GM19438 (cell line): Measurements from ENCODE around the gene SUPT4H1.

Experiments used
- ATAC-seq: cut with Tn5 transposase; IDR thresholded peaks from one replicate; pipeline ENCODE4 v1.9.1; 2021; ENCODE audit warnings: low read depth; ENCODE audit not compliant: unreplicated experiment

Gene SUPT4H1

GRCh38 chr17:58321571-58322525 is 30.2 kb downstream of the SUPT4H1 start:
- no peak for ATAC-seq

- no peak for ATAC-seq
Measured at GRCh38 chr17:58320570-58321323, 31.3 kb downstream of the SUPT4H1 start.

- no peak for ATAC-seq
Measured at GRCh38 chr17:58320163-58320558, 31.8 kb downstream of the SUPT4H1 start.

- ATAC-seq, result no peak
Measured at GRCh38 chr17:58319173-58320162, 32.5 kb downstream of the SUPT4H1 start.

GRCh38 chr17:58318627-58319172 is 33.3 kb downstream of the SUPT4H1 start:
- ATAC-seq, result no peak

- no peak for ATAC-seq
Measured at GRCh38 chr17:58318065-58318481, 33.9 kb downstream of the SUPT4H1 start.

GRCh38 chr17:58317421-58318064 is 34.5 kb downstream of the SUPT4H1 start:
- no peak for ATAC-seq

GRCh38 chr17:58316260-58316960 is 35.6 kb downstream of the SUPT4H1 start:
- no peak for ATAC-seq

- ATAC-seq, result no peak
Measured at GRCh38 chr17:58315750-58316149, 36.3 kb downstream of the SUPT4H1 start.

GRCh38 chr17:58315281-58315711 is 36.7 kb downstream of the SUPT4H1 start:
- ATAC-seq, result no peak

- ATAC-seq, result no peak
Measured at GRCh38 chr17:58314706-58315015, 37.3 kb downstream of the SUPT4H1 start.

- ATAC-seq, result no peak
Measured at GRCh38 chr17:58313815-58314705, 37.9 kb downstream of the SUPT4H1 start.

GRCh38 chr17:58312829-58313228 is 39.2 kb downstream of the SUPT4H1 start:
- ATAC-seq, result no peak

GRCh38 chr17:58312021-58312630 is 39.9 kb downstream of the SUPT4H1 start:
- no peak for ATAC-seq

GRCh38 chr17:58311429-58311894 is 40.5 kb downstream of the SUPT4H1 start:
- ATAC-seq, result no peak

GRCh38 chr17:58310511-58311428 is 41.2 kb downstream of the SUPT4H1 start:
- ATAC-seq, result no peak

- ATAC-seq, result no peak
Measured at GRCh38 chr17:58309918-58310259, 42.1 kb downstream of the SUPT4H1 start.
